Activated CD8-positive, alpha-beta memory T cell treated with anti-CD3 and anti-CD28 coated beads, Interleukin-2, amount 10 ng/mL, durations not matched to agents 7 days and 5 days (primary cell): ENCODE measurements around the gene FARS2. TPM values are rescaled to one million over a fixed set of nuclear protein-coding genes. Genes with fewer than 3 reads are reported as not detected.
"Not testable (repeated sequence)": the region's sequence is repeated elsewhere in the genome, so short reads cannot be mapped to it uniquely, and the experiment has no call there.

Source experiments
- ATAC-seq: fragments of 150-1000 bp; cut with Tn5 transposase; one replicate; pipeline ENCODE4 v1.10.0; 2021; ENCODE audit warnings: moderate library complexity
- CTCF ChIA-PET: fragments of 350-600 bp; sonication (Branson Sonifier 250); formaldehyde crosslinking; loops from one replicate; lab custom pipeline; 2021; ENCODE audit warnings: antibody characterized with exemption; lab: Charles Lee
- DNase-seq: peaks from one replicate; pipeline ENCODE4 v3.0.0-alpha.2; 2020
- H3K27ac Mint-ChIP-seq: one replicate; pipeline ENCODE4 v1.8.0; 2021; ENCODE audit warnings: mild to moderate bottlenecking, mixed read lengths
- H3K27me3 Mint-ChIP-seq: one replicate; pipeline ENCODE4 v1.8.0; 2021; ENCODE audit warnings: mixed read lengths
- H3K36me3 Mint-ChIP-seq: one replicate; pipeline ENCODE4 v1.8.0; 2021; ENCODE audit warnings: mild to moderate bottlenecking, mixed read lengths
- H3K4me1 Mint-ChIP-seq: one replicate; pipeline ENCODE4 v1.8.0; 2021; ENCODE audit warnings: mixed read lengths
- H3K4me3 Mint-ChIP-seq: one replicate; pipeline ENCODE4 v1.8.0; 2021; ENCODE audit warnings: mild to moderate bottlenecking, moderate library complexity, mixed read lengths
- H3K9me3 Mint-ChIP-seq: one replicate; pipeline ENCODE4 v1.8.0; 2022; ENCODE audit warnings: low read depth, mixed read lengths
- total RNA-seq, 2 experiments: library from RNA; stranded (reverse); gene quantifications; one replicate each; pipeline ENCODE4 v1.2.3, GENCODE V29; 2021

FARS2 gene
- total RNA-seq, 2 experiments from 2014 or later: 23.2 to 28.3 TPM

DNA sequence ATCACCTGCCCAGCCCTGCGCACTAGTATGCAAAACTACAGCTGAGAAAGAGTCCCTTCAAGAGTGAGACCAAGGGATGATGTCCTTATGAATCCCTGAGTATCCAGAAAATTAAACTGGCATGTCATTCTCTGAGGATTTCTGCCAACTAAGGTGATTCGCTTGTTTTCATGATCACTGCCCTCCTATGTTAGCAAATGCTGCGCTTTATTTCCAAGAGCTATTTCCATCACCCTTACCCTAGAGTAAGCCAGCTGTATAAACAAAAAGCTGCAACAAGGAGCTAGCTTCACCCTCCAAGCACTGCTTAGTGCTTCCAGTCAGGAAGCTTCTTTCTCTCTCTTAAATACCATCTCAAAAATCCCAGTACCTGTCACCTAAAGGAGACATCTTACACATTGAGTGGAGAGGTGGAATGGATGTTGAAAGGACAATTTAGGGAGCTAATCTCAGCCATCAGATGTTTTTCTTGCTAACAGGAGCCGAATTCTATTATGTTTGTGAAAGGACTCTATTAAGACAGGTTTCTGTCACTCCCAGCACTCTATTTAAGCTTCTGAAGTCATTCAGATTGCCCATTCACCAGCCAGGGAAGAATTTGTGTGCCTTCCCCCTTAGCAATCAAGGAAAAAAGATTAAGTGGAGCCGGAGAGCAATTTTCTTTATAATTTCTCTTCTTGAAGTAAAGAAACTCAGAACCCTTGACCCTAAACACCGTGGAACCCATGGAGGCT, 423.2 kb downstream of the FARS2 start:
- Mint-ChIP-seq H3K27me3 (no peaks in the 10 kb centered on the region), H3K36me3 (peaks cover 8% of the 10 kb centered on the region), H3K9me3 (no peaks in the 10 kb centered on the region), H3K4me3 (no peak overlapping the region), H3K27ac (no peak overlapping the region), H3K4me1 (no peaks in the 10 kb centered on the region)
- DNase-seq: no peak
- ATAC-seq: no peak
- CTCF ChIA-PET: no interaction called here

DNA sequence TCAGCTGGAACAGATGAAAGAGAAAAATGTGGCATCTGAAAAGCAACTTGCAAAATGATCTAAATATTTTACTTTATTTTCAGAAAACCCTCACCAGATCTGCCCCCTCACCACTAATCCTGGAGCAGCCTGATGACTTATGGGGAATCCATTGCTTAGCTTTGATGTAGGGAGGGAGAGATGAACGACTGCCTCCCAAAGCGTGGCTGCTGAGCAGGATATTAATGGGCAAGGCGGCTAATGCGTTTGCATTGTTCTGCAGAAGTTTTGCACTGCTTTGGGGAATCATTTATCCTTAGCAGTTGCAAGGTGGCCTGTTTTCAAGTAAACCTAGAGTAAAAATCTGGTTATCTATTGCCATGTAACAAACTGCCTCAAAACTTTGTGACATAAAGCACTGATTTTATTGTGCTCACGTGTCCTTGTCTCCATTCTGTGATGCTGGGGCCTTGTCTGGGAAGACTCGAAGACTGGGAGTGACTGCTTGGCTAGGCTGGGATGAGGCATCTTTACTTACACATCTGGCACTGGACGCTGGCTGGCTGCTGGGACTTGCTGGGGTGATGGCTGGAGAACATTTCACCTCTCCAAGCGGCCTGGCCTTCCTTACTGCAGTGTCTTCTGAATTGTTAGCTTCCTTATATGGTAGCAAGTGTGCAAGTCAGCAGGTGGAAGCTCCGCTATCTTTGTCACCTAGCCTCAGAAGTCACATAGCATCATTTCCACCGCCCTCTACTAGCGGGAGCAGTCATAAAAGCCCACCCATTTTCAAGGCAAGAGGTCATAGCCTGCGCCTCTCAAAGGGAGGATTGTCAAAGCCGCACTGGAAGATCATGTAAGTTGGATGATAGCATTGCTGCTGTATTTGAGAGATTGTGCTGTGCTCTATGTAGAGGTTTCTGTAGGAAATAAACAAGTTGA, 432.2 kb downstream of the FARS2 start:
- CTCF ChIA-PET: no interaction called here
- Mint-ChIP-seq H3K27me3 (no peaks in the 10 kb centered on the region), H3K4me1 (peaks cover 9% of the 10 kb centered on the region)

DNA sequence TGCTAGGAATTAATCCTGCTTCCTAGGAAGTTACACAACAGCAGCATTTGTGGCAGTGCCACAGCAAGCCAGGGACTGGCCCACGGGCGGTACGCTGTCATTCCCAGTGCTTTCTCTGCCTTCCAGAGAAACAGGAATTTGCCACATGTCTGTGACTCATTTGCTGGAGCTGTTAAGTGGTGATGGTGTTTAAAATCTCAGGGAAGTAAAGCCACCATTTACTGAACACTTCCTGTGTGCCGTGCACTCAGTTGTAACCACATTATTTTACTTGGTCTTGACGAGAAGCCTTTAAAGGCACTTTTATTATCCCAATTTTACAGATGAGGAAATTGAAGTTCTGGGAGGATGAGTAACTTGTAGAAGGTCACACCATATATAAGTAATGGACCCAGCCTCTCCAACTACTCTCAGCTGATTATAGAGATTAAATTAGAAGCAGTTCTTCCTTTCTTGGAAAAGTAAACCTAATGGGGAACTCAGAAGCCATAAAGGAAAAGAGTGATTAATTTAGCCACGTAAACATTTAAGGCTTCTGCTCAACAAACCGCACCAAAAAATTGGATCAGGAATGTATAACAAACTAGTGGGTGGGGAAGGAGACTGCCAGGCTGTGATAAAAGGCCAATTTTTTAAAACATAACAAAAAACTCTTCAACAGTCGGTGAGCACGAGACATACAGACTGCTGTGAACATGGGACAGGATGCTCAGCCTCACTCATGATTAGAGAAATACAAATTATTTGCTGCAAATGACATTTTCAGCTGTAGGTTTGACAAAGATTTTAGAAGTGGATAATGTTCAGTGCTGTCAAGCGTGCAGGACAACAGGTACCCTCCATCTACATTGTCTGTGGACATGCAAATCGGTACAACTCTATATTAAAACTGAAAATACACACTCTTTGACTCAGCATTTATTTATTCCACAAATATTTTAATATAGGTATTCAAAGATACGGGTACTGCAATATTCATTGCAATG, 434.2 kb downstream of the FARS2 start:
- peaks cover 5% of the 10 kb centered on the region for H3K36me3 Mint-ChIP-seq

More for the DNA sequence above, 432.2 kb downstream of the FARS2 start:
- ATAC-seq (no peak), DNase-seq (no peak)
- Mint-ChIP-seq H3K36me3 (peaks cover 6% of the 10 kb centered on the region), H3K27ac (no peak overlapping the region), H3K4me3 (no peak overlapping the region), H3K9me3 (peaks cover 2% of the 10 kb centered on the region)

DNA sequence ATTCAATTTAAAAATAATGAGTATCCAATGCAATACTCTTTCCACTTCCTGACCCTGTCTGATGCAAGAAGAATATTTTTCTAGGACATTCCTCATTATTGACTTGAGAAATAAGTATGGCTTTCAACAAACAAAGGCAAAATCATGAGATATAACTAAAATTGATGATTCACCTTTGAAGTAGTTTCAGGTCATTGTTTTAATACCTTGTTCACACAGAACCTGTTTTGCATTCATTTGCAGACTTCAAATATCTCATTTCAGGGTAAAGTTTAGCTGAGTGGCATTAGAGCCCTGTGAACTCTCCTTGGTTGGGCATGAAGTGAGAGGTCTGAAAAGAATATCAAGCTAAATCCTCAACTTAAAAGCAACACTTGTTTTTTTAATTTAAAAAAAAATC, 436.2 kb downstream of the FARS2 start:
- Mint-ChIP-seq H3K27ac (no peak overlapping the region), H3K4me3 (no peak overlapping the region), H3K27me3 (no peaks in the 10 kb centered on the region), H3K9me3 (no peaks in the 10 kb centered on the region), H3K4me1 (peaks cover 12% of the 10 kb centered on the region), H3K36me3 (peaks cover 2% of the 10 kb centered on the region)
- CTCF ChIA-PET: no interaction called here
- no peak for DNase-seq
- ATAC-seq: no peak

More for the DNA sequence above, 434.2 kb downstream of the FARS2 start:
- DNase-seq (no peak), ATAC-seq (no peak)
- Mint-ChIP-seq H3K27ac (no peak overlapping the region), H3K4me1 (peaks cover 12% of the 10 kb centered on the region), H3K27me3 (no peaks in the 10 kb centered on the region), H3K9me3 (peaks cover 2% of the 10 kb centered on the region), H3K4me3 (no peak overlapping the region)
- CTCF ChIA-PET: no interaction called here

DNA sequence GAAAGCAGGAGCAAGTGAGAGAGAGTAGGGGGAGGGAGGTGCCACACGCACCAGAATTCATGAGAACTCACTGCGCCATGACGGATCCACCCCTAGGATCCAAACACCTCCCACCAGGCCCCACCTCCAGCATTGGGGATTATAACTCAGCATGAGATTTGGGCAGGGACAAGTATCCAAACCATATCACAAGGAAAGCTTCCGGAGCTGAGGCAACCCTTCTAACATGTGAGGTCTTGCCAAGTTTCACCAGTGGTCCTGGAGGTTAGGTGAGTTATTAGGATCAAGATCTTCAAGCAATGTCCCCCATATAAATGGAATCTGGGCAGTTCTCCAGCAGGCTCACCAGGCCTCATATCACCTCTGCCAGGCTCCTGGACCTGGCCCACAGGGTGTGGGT, 437.0 kb downstream of the FARS2 start:
- H3K4me1 Mint-ChIP-seq: peaks cover 12% of the 10 kb centered on the region
- DNase-seq: no peak
- no peak overlapping the region for H3K27ac Mint-ChIP-seq
- H3K27me3 Mint-ChIP-seq: no peaks in the 10 kb centered on the region
- CTCF ChIA-PET: no interaction called here
- no peaks in the 10 kb centered on the region for H3K9me3 Mint-ChIP-seq
- peaks cover 2% of the 10 kb centered on the region for H3K36me3 Mint-ChIP-seq
- ATAC-seq: no peak
- H3K4me3 Mint-ChIP-seq: no peak overlapping the region

DNA sequence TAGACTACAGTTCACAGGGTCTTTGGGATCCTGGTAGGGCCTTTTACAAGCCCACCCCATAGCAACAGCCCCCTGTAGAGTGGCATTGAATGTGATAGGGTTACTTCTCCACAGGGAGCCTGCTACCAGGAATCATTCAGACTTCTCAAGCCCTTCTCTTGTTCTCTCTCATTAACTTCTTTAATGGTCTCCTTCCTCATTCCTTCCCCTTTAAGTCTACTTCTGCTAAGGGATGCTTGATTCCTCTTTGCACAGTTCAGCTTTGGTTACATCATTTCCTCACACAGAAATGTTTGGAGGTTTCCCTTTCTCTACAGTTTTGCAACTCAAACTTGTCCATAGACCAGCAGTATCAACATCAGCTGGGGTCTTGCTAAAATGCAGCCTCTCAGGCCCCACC, 437.8 kb downstream of the FARS2 start:
- H3K27ac Mint-ChIP-seq, CTCF ChIA-PET, H3K4me3 Mint-ChIP-seq: not testable (repeated sequence)

DNA sequence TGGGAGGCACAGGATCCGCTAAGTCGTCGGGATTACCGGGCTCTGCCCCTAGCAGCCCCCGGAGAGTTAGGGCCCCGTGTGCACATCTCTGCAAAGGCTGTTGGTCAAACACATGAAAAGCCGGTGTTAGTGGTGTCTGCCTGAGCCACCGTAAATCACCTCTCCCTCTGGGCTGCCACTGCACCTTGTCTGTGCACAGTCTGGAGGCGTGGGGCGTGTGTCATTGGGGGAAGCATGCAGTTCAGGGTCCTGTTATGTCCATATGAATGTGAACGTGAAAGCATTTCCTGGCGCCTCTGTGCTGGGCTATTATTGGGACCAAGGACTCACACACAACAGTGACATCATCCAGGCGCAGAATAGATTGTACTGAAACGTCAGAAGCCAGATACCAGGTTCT, 439.9 kb downstream of the FARS2 start:
- no peak for DNase-seq
- no peak overlapping the region for H3K4me3 Mint-ChIP-seq
- peaks cover 2% of the 10 kb centered on the region for H3K36me3 Mint-ChIP-seq
- no peak overlapping the region for H3K27ac Mint-ChIP-seq
- no peaks in the 10 kb centered on the region for H3K9me3 Mint-ChIP-seq
- CTCF ChIA-PET: no interaction called here
- H3K4me1 Mint-ChIP-seq: peaks cover 7% of the 10 kb centered on the region
- no peak for ATAC-seq
- H3K27me3 Mint-ChIP-seq: no peaks in the 10 kb centered on the region

More for the DNA sequence above, 437.8 kb downstream of the FARS2 start:
- not testable (repeated sequence) for H3K27me3 Mint-ChIP-seq, H3K36me3 Mint-ChIP-seq, DNase-seq, ATAC-seq, H3K9me3 Mint-ChIP-seq
- H3K4me1 Mint-ChIP-seq: peaks cover 12% of the 10 kb centered on the region

GRCh38 chr6:5704708-5705107, 443.4 kb downstream of the FARS2 start:
- Mint-ChIP-seq H3K36me3 (no peaks in the 10 kb centered on the region), H3K9me3 (no peaks in the 10 kb centered on the region), H3K4me3 (no peak overlapping the region), H3K27me3 (no peaks in the 10 kb centered on the region), H3K4me1 (peaks cover 5% of the 10 kb centered on the region), H3K27ac (no peak overlapping the region)
- CTCF ChIA-PET: no interaction called here
- no peak for ATAC-seq
- no peak for DNase-seq

DNA sequence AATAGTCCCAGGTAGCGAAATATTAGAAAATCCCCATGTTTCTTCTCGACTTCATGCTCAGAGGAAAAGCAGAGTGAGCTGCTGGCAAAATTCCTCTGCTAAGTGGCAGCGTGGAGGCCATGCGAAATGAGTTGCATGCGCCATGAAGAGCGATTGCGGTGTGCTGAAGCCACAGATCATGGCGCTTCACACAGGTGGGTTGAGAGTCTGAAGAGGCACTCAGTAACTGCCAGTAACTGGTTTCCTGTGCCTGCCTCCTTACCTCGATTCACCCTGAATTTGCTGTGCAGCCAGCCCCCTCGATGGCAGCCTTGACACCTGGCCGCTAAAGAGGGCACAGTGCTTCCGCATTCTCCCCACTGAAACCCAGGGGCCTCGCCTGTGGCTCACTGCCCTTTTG, 443.9 kb downstream of the FARS2 start:
- H3K27ac Mint-ChIP-seq: no peak overlapping the region
- CTCF ChIA-PET: no interaction called here

GRCh38 chr6:5706124-5707033, 445.1 kb downstream of the FARS2 start:
- Mint-ChIP-seq H3K27me3 (no peaks in the 10 kb centered on the region), H3K9me3 (no peaks in the 10 kb centered on the region), H3K4me3 (no peak overlapping the region), H3K4me1 (peaks cover 5% of the 10 kb centered on the region), H3K27ac (no peak overlapping the region), H3K36me3 (no peaks in the 10 kb centered on the region)
- DNase-seq: no peak
- CTCF ChIA-PET: no interaction called here
- no peak for ATAC-seq

More for the DNA sequence above, 443.9 kb downstream of the FARS2 start:
- ATAC-seq (no peak), DNase-seq (no peak)
- Mint-ChIP-seq H3K4me3 (no peak overlapping the region), H3K9me3 (no peaks in the 10 kb centered on the region), H3K4me1 (peaks cover 5% of the 10 kb centered on the region), H3K27me3 (no peaks in the 10 kb centered on the region), H3K36me3 (no peaks in the 10 kb centered on the region)

DNA sequence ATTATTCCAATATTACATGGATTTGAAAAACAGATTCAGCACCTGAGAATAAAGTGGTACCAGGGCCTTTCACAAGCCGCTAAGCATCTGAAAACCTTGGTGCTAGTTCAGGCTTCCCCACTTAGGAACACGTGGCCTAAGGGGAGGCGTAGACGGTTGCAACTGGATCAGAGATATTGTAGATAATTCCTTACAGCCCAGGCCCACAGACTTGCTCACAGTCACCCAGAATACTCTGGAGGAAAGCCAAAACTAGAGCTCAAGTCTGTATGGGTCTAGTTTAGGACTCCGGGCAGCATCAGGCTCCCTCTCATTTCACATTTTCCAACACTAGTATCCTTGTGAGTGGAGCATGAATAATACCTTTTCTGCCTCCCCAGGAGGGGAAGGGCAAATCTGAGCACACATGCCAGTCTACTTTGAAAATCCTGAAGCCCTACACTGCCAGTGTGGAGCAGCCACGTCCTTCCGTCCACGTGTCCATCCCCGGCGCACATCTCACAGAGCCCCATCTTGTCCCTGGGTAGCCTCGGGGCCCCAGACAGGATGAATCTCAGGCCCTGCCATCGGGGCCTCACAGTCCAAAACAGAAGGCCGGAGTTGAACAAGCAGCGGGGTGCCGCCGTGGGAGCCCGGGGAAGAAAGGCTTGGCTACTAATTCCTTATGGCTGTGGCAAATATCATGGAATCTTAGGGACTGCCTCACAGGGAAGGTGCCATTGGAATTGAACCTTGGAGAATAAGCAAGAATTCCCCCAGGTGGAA, 446.1 kb downstream of the FARS2 start:
- no peak for ATAC-seq
- no peak for DNase-seq
- H3K9me3 Mint-ChIP-seq: no peaks in the 10 kb centered on the region
- no peak overlapping the region for H3K27ac Mint-ChIP-seq
- H3K4me1 Mint-ChIP-seq: peaks cover 5% of the 10 kb centered on the region
- CTCF ChIA-PET: no interaction called here
- H3K36me3 Mint-ChIP-seq: no peaks in the 10 kb centered on the region
- H3K27me3 Mint-ChIP-seq: no peaks in the 10 kb centered on the region
- H3K4me3 Mint-ChIP-seq: no peak overlapping the region

DNA sequence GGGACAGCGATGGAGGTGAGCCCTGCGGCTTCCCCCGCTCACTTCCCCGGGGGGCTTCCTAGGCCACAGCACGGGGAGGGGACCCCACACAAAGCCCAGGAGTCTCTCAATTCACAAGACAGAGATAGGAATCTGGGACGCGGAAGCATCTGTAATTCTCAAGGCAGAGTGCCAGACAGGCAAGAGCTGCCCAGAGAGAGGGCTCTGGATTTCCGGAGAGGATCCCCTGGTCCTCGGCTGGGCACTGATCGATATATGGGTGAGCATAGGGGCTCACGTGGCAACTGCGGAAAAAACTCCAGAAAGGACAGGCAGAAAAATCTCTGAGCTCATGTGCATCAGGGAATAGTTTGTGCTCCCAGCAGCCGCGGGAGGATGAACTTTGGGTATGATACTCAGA, 449.2 kb downstream of the FARS2 start:
- CTCF ChIA-PET: no interaction called here
- no peak for ATAC-seq
- H3K4me3 Mint-ChIP-seq: no peak overlapping the region
- DNase-seq: no peak
- peaks cover 2% of the 10 kb centered on the region for H3K36me3 Mint-ChIP-seq
- H3K27me3 Mint-ChIP-seq: no peaks in the 10 kb centered on the region
- H3K9me3 Mint-ChIP-seq: no peaks in the 10 kb centered on the region
- H3K4me1 Mint-ChIP-seq: peaks cover 3% of the 10 kb centered on the region
- no peak overlapping the region for H3K27ac Mint-ChIP-seq
